Peyer's patch (tissue), 4 donors: Measurements from ENCODE around the gene RRP15. TPM values are rescaled to one million over a fixed set of nuclear protein-coding genes. Genes with fewer than 3 reads are reported as not detected.

Experiments
- DNase-seq, 3 donors: peaks; one replicate each; pipeline ENCODE4 v3.0.0-alpha.2; 2017 to 2019
- H3K27ac ChIP-seq, 4 donors: fragments of 200-600 bp; sonication (generic); one replicate each; pipeline ENCODE4 v1.5.1; 2016 to 2019
- H3K27me3 ChIP-seq, 2 donors: fragments of 200-600 bp; sonication (generic); one replicate each; pipeline ENCODE4 v1.5.1; 2019
- H3K36me3 ChIP-seq, 3 donors: fragments of 200-600 bp; sonication (generic); one replicate each; pipeline ENCODE4 v1.5.1; 2016 to 2019
- H3K4me1 ChIP-seq, 4 donors: fragments of 200-600 bp; sonication (generic); one replicate each; pipeline ENCODE4 v1.5.1; 2016 to 2019
- H3K4me3 ChIP-seq, 4 donors: fragments of 200-600 bp; sonication (generic); 1 replicate in 3 of 4; 2 replicates in 1 of 4; pipeline ENCODE4 v1.5.1; 2016 to 2019; ENCODE audit warnings: mild to moderate bottlenecking in 1 of 4
- H3K9me3 ChIP-seq, 4 donors: fragments of 200-600 bp; sonication (generic); one replicate each; pipeline ENCODE4 v1.5.1; 2016 to 2019; ENCODE audit warnings: mild to moderate bottlenecking in 1 of 4
- POLR2A ChIP-seq, 2 donors: fragments of 450-650 bp; IDR thresholded peaks; one replicate each; pipeline ENCODE4 v1.5.1; 2017; ENCODE audit warnings: antibody characterized with exemption in 2 of 2, mild to moderate bottlenecking in 2 of 2, moderate library complexity in 2 of 2
- total RNA-seq, 4 donors: library from RNA; depleted of rRNA; stranded (reverse); fragments of >200 nt; gene quantifications; one replicate each; pipeline ENCODE4 v1.1.0, GENCODE V29; 2016
- TF ChIP-seq, protein P1 (sequence below), 6 experiments: fragments of 450-650 bp in 4 of 6; fragments of 200-600 bp in 2 of 6; sonication (generic) in 1 of 6; IDR thresholded peaks; one replicate each; pipeline ENCODE4 v1.5.1; 2017 to 2019; ENCODE audit warnings: antibody characterized with exemption in 6 of 6, mild to moderate bottlenecking in 3 of 6, moderate library complexity in 1 of 6

The RRP15 gene
- total RNA-seq, 4 donors from 2014 or later, result 2.1 to 8.3 (median 2.5) TPM

DNA sequence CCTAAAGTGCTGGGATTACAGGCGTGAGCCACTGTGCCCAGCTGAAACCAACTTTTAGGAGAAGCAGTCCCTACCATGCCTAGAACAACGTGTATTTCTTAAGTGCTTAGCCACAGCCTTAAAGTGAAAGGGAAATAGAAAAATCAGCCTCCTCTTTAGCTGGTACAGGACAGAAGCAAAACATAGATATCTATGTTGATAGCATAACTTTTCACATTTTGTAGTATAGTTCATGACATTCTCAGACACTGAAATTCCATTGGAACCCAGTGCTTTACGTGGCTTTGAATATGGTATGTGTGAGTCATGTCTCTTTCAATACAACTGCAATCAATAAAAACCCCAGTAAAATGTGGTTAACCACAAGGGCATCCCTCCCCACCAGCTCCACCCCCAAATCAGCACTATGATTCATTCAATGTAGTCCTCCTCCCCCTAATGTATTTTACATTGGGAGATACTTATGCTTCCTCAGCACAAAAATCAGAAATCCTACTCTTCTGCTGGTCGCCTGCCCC is 92.1 kb downstream of the RRP15 start:
- Histone ChIP-seq H3K27ac (no peak overlapping the region), H3K9me3 (no peaks in the 10 kb centered on the region), H3K4me1 (peaks cover 0 to 4% (median 0%) of the 10 kb centered on the region in 4 donors), H3K27me3 (no peaks in the 10 kb centered on the region), H3K4me3 (no peak overlapping the region), H3K36me3 (no peaks in the 10 kb centered on the region)
- TF ChIP-seq, protein P1, sequence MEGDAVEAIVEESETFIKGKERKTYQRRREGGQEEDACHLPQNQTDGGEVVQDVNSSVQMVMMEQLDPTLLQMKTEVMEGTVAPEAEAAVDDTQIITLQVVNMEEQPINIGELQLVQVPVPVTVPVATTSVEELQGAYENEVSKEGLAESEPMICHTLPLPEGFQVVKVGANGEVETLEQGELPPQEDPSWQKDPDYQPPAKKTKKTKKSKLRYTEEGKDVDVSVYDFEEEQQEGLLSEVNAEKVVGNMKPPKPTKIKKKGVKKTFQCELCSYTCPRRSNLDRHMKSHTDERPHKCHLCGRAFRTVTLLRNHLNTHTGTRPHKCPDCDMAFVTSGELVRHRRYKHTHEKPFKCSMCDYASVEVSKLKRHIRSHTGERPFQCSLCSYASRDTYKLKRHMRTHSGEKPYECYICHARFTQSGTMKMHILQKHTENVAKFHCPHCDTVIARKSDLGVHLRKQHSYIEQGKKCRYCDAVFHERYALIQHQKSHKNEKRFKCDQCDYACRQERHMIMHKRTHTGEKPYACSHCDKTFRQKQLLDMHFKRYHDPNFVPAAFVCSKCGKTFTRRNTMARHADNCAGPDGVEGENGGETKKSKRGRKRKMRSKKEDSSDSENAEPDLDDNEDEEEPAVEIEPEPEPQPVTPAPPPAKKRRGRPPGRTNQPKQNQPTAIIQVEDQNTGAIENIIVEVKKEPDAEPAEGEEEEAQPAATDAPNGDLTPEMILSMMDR (IDR thresholded peaks at IDR 0.05), result no peak
- TF ChIP-seq POLR2A (IDR thresholded peaks at IDR 0.05), result no peak
- DNase-seq, result no peak

GRCh38 chr1:218380125-218380977 is 95.3 kb downstream of the RRP15 start:
- Histone ChIP-seq H3K9me3 (no peaks in the 10 kb centered on the region), H3K4me3 (no peak overlapping the region), H3K4me1 (no peaks in the 10 kb centered on the region), H3K27ac (no peak overlapping the region), H3K27me3 (no peaks in the 10 kb centered on the region), H3K36me3 (no peaks in the 10 kb centered on the region)
- no peak for DNase-seq
- TF ChIP-seq, protein P1 (IDR thresholded peaks at IDR 0.05), result no peak
- no peak for TF ChIP-seq POLR2A (IDR thresholded peaks at IDR 0.05)

GRCh38 chr1:218382261-218382660 is 97.2 kb downstream of the RRP15 start:
- no peak for DNase-seq
- no peak for TF ChIP-seq POLR2A (IDR thresholded peaks at IDR 0.05)
- TF ChIP-seq, protein P1 (IDR thresholded peaks at IDR 0.05), result no peak
- no peaks in the 10 kb centered on the region for H3K4me1 ChIP-seq
- H3K36me3 ChIP-seq, result no peaks in the 10 kb centered on the region
- no peak overlapping the region for H3K4me3 ChIP-seq
- no peaks in the 10 kb centered on the region for H3K27me3 ChIP-seq
- no peak overlapping the region for H3K27ac ChIP-seq
- H3K9me3 ChIP-seq, result no peaks in the 10 kb centered on the region

DNA sequence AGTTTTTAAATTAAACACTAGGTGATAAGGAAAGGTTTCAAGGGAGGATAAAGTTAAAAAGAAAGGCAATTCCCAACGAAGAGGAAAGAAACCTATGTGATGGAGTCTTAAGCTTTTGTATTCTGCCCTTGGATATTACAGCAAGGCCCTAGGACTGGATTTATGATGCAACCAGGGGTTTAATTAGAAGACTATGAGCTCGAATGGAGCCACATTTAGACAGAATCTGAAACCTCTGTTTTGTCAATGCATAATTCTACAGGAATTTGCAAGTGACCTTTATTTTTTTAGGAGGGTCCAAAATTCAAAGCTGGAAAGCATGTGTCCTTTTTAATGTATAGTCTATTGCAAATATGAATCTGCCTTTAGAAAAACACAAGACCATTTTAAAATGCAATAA is 98.0 kb downstream of the RRP15 start:
- no peak for TF ChIP-seq POLR2A (IDR thresholded peaks at IDR 0.05)
- TF ChIP-seq, protein P1 (IDR thresholded peaks at IDR 0.05), result no peak
- no peaks in the 10 kb centered on the region for H3K27me3 ChIP-seq
- H3K4me3 ChIP-seq, result no peak overlapping the region
- no peaks in the 10 kb centered on the region for H3K9me3 ChIP-seq
- H3K4me1 ChIP-seq, result no peaks in the 10 kb centered on the region
- no peak overlapping the region for H3K27ac ChIP-seq
- H3K36me3 ChIP-seq, result no peaks in the 10 kb centered on the region
- DNase-seq, result no peak

- Histone ChIP-seq H3K4me1 (no peaks in the 10 kb centered on the region), H3K9me3 (no peaks in the 10 kb centered on the region), H3K27me3 (no peaks in the 10 kb centered on the region), H3K36me3 (no peaks in the 10 kb centered on the region), H3K27ac (no peak overlapping the region), H3K4me3 (no peak overlapping the region)
- no peak for DNase-seq
- TF ChIP-seq, protein P1 (IDR thresholded peaks at IDR 0.05), result no peak
- no peak for TF ChIP-seq POLR2A (IDR thresholded peaks at IDR 0.05)
Measured at GRCh38 chr1:218383681-218384080, 98.6 kb downstream of the RRP15 start.
